Bronchial epithelial cell (primary cell): Measurements from ENCODE around the gene NBL1. TPM values are rescaled to one million over a fixed set of nuclear protein-coding genes. Genes with fewer than 3 reads are reported as not detected.
"Not testable (repeated sequence)": the region's sequence is repeated elsewhere in the genome, so short reads cannot be mapped to it uniquely, and the experiment has no call there.

Experiments
- DNase-seq: peaks from one replicate; pipeline ENCODE4 v3.0.0-alpha.2; 2010; ENCODE audit warnings: low read depth
- FAIRE-seq: peaks from 2 replicates; lab custom pipeline; 2011; peaks lifted over from hg19 to GRCh38; lab: Jason Lieb, UNC
- H3K27me3 ChIP-seq: 2 replicates; pipeline ENCODE4 v1.5.1; 2011; ENCODE audit warnings: low read length; ENCODE audit not compliant: control insufficient read depth, insufficient read depth
- H3K36me3 ChIP-seq: 2 replicates; pipeline ENCODE4 v1.5.1; 2011; ENCODE audit warnings: low read length; ENCODE audit not compliant: control insufficient read depth, insufficient read depth
- H3K4me3 ChIP-seq: 2 replicates; pipeline ENCODE4 v1.5.1; 2011; ENCODE audit warnings: mild to moderate bottlenecking, low read depth, low read length, control low read depth
- CTCF ChIP-seq: IDR thresholded peaks from 2 replicates; pipeline ENCODE4 v1.5.1; 2011; ENCODE audit warnings: mild to moderate bottlenecking, moderate library complexity, low read length, control low read depth, inconsistent platforms; ENCODE audit not compliant: insufficient read depth, severe bottlenecking
- total RNA-seq: library from RNA; depleted of rRNA; stranded (reverse); fragments of >200 nt; gene quantifications from 2 replicates; pipeline ENCODE4 v1.2.1, GENCODE V29; 2014

The NBL1 gene
- total RNA-seq, 1 donor from 2014 or later: 55.3 TPM

GRCh38 chr1:19625291-19625937 lies 18.7 kb upstream of the NBL1 start:
- H3K27me3 ChIP-seq: no peaks in the 10 kb centered on the region
- H3K36me3 ChIP-seq: peaks cover 22% of the 10 kb centered on the region
- FAIRE-seq: no peak
- DNase-seq: no peak
- no peak overlapping the region for H3K4me3 ChIP-seq
- no peak for TF ChIP-seq CTCF

DNA sequence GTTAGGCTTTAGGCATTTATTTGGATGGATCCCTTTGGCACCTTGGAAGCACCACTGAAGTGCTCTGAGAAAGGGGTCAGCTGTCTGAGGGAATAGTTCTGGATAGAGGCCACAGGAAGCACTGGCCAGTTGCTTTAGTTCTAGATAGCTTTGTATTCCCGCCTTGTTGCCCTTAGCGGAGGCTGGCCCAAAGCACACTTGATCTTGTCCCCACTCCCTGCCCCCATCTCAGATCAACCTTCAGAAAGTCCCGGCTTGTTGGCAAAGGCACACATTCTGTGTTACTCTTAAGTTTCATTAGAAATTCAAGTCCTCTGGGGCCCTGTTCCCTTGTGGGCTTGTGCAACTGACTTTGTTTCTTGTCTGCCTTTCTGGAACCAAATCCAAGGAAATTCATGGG lies 15.2 kb upstream of the NBL1 start:
- TF ChIP-seq CTCF: no peak
- no peak for DNase-seq
- Histone ChIP-seq H3K27me3 (no peaks in the 10 kb centered on the region), H3K4me3 (no peak overlapping the region), H3K36me3 (peaks cover 22% of the 10 kb centered on the region)
- no peak for FAIRE-seq

- H3K36me3 ChIP-seq: peaks cover 22% of the 10 kb centered on the region
Observed at GRCh38 chr1:19629357-19629756, 14.8 kb upstream of the NBL1 start.

GRCh38 chr1:19630192-19630591 lies 13.9 kb upstream of the NBL1 start:
- H3K4me3 ChIP-seq, DNase-seq, H3K27me3 ChIP-seq, FAIRE-seq: not testable (repeated sequence)
- H3K36me3 ChIP-seq: peaks cover 17% of the 10 kb centered on the region

More at GRCh38 chr1:19629357-19629756, 14.8 kb upstream of the NBL1 start:
- no peak overlapping the region for H3K4me3 ChIP-seq
- no peak for TF ChIP-seq CTCF
- DNase-seq (no peak), FAIRE-seq (no peak)
- H3K27me3 ChIP-seq: no peaks in the 10 kb centered on the region

DNA sequence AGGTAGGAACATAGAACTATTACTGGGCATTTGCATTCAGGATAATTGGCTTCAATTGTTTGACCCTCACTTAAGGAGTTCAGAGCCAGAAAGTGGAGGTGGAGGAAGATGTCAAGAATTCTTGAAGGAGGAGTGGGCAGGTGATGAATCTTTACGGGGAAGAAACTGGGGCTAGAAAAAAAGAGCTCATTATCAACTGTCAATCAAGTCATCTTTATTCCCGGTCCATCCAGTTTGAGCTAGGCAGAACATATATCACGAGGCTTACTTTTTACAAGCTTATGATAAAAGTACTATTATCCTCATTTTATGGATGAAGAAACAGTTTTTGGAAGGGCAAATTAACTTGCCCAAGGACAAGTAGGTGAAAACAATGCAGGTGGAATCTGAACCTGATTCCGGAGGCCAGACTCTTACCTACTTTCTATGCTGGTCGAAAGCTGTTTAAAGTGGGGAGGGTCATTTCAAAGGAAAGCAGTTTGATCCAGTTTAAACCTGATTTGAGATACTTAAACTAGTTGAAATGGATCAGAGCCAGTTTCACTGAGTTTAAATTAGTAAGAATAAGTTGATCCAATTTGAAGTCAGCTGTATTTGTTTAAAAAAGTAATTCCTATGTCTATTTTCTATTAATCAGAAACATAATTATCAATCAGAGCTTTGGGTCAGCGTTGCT lies 13.3 kb upstream of the NBL1 start:
- TF ChIP-seq CTCF: no peak
- H3K4me3 ChIP-seq: no peak overlapping the region
- peaks cover 12% of the 10 kb centered on the region for H3K36me3 ChIP-seq
- FAIRE-seq (no peak), DNase-seq (no peak)
- H3K27me3 ChIP-seq: no peaks in the 10 kb centered on the region

GRCh38 chr1:19632211-19632610 lies 11.9 kb upstream of the NBL1 start:
- no peak overlapping the region for H3K4me3 ChIP-seq
- DNase-seq (no peak), FAIRE-seq (no peak)
- H3K27me3 ChIP-seq: no peaks in the 10 kb centered on the region
- H3K36me3 ChIP-seq: peaks cover 4% of the 10 kb centered on the region
- TF ChIP-seq CTCF: no peak
